Stimulated activated CD8-positive, alpha-beta memory T cell treated with anti-CD3 and anti-CD28 coated beads, Interleukin-4, amount 100 ng/mL, for 48 hours (primary cell): Measurements from ENCODE around the gene SNRNP200.
A peak's percentile ranks its signal among the peaks of the same experiment; 100 is the strongest.
"Not testable (repeated sequence)": the region's sequence is repeated elsewhere in the genome, so short reads cannot be mapped to it uniquely, and the experiment has no call there.

Experiments used
- DNase-seq: peaks from one replicate; pipeline ENCODE4 v3.0.0-alpha.2; 2020

SNRNP200 gene

DNA sequence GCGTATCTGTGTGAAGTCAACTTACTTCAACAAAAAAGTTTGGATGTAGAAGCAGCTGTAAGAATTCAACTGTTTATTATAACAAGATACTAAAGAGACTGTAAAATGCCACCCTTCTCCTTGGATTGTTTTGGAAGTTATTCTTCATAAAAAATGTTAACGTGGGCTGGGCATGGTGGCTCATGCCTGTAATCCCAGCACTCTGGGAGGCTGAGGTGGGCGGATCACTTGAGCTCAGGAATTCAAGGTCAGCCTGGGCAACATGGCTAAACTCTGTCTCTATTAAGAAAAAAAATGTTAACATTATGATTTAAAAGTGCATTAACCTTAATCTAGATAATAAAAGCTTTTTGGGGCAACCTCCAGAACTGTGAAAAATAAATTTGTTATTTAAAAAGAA is 31.6 kb downstream of the SNRNP200 start:
- DNase-seq: no peak

GRCh38 chr2:96271995-96272394 is 33.4 kb downstream of the SNRNP200 start:
- no peak for DNase-seq

- DNase-seq: peak; percentile 73
Observed at GRCh38 chr2:96267159-96267971, 38.0 kb downstream of the SNRNP200 start.

DNA sequence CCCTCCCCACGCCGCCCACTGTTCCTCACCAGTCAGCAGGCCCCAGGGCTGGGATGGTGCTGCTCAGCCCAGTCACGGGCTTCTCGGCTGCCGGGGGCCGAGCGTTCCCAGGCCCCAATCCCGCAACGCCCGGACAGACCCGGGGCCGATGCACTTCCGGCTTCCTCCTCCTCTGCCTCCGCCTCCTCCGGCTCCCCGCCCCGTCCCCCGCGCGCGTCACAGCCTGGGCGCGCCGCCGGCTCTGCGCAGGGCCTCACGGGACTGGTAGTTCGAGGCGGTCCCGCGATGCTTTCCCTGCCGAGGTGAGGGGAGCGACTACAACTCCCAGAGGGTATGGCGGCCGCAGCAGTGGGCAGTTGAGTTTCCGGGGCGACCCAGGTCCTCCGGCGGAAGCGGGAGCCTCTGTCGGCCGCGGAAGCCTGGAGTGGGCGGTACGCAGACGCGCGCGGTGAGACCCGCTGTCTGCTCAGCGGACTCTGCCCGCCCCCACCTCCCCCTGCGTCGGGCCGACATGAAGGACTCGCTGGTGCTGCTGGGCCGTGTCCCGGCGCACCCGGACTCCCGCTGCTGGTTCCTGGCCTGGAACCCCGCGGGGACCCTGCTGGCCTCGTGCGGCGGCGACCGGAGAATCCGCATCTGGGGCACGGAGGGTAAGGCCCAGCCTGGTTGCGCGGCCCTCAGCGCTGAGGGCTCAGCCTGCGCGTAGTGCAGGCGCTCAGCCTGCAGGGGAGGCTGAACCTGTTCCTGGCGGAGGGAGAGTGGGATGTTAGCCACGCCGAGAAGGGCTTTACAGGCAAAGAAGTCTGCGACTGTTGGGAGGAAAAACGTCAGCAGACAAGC is 39.3 kb downstream of the SNRNP200 start, which contains the start of the genes CIAO1 and TMEM127:
CIAO1 (plus strand) TSS at position 386 of the 840 bp plus-strand sequence; CDS start at position 512, 126 bp downstream.
TMEM127 (minus strand) TSS at position 158 of the 840 bp plus-strand sequence. CDS start 616 bp downstream, outside the sequence.
- peak; percentile 98 for DNase-seq

DNA sequence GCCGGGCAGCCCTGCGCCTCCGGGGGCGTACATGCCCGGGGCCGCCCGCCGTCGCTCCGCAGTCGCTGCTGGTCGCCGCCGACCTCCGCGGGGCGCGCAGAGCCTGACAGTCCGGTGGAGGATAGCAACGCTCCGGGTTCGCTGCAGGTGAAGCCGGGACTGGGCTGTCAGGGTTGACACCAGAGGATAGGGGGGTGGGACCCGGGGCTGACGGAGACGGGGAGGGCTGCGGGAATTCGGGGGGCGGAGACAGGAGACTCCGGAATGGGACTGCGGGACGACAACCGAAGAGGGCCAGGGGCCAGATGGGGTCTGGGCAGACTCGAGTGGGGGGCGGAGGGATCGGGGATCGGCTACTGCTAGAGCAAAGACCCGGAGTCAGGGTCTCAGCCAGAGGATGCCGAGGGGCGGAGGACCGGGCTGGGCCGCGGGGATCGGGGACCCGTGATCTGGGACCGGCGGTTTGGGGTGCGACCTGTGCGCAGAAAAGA is 40.0 kb downstream of the SNRNP200 start:
- no peak for DNase-seq

DNA sequence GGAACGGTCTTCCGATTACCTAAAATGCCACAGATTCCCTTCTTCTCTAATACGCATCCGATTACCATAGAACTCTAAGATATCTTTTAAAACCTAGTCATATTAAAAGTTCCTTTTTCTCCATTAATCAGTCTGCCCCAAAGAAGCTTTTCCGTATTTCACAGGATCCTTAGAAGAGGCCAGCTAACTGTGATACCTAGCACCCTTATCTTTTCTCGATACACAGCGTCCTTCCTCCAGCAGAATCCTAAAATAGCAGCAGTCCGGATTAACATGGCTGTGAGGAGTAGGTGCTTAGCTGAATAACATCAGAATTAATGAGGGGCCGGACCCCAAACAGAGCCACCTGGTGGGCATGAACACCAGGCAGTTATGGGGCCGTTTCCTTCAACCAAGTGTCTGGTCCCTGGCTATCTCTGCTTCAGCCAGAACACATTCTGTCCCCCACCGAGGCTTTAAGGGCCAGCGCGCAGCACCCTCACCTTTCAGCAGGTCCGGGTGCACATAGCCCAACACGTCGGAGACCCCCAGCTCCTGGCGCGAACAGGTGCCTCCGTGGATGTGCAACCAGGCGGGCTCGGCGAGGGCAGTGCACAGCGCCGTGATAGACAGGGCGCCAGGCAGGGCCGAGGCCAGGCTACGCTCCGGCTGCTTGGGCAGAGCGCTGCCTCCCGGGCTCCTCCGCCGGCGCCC is 40.5 kb downstream of the SNRNP200 start:
- DNase-seq: peak; percentile 48

GRCh38 chr2:96264086-96264485 is 41.3 kb downstream of the SNRNP200 start:
- DNase-seq: no peak

- no peak for DNase-seq
Observed at GRCh38 chr2:96262306-96262705, 43.0 kb downstream of the SNRNP200 start.

- DNase-seq: no peak
Observed at GRCh38 chr2:96261328-96262003, 43.9 kb downstream of the SNRNP200 start.

GRCh38 chr2:96260387-96261260 is 44.7 kb downstream of the SNRNP200 start:
- DNase-seq: peak; percentile 44

DNA sequence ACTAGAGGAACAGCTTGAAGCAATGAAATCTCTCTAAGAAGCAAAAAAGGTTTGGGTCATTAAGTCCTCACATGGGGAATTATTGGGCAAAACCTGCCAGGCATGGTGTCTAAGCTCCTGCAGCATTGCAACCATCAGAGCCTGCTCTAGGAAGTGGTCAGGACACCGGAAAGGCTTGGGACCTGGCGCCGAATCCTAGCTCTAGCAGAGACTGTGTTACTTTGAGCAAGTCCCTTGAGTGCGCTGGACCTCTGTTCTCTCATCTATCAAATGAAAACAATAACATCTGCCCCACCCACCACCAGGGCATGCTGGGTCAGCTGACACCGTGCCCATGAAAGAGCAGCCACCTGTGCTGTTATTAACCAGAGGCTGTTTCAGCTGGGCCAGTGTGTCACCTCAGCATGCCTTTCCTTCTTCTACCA is 45.8 kb downstream of the SNRNP200 start:
- no peak for DNase-seq

- no peak for DNase-seq
Observed at GRCh38 chr2:96258166-96259022, 47.0 kb downstream of the SNRNP200 start.

DNA sequence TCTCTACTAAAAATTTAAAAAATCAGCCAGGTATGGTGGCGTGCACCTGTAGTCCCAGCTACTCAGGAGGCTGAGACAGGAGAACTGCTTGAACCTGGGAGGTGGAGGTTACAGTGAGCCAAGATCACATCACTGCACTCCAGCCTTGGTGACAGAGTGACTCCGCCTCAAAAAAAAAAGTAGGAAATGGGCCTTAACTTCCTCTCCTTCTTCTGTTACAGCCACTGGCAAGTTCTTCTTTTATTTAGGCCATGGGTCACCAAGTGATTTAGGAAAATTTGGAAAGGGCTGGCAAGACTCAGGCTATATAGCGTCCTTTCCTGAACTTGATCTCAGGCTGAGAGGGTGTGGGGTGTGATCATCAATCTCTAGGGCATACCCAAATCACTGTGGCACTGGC is 47.6 kb downstream of the SNRNP200 start:
- not testable (repeated sequence) for DNase-seq

GRCh38 chr2:96256611-96257113 is 48.7 kb downstream of the SNRNP200 start:
- DNase-seq: no peak

DNA sequence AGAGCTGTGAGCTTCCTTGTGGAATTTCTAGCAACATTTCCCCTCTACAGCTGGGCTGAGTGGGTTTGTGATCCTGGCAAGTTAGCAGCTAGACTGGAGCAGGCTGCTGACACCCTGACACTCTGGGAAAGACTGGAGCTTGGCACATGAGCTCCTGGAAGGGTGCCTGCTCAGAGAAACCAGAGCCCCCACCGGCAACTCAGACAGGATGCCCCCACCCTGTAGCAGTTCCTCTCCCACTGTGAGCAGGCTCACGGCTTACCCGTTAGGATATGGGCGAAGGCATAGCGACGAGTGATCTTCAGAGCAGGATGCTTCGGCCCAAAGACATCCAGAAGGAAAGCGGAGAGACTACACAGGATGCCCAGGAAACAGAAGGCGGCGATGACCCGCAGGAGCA is 50.8 kb downstream of the SNRNP200 start:
- DNase-seq: no peak

DNA sequence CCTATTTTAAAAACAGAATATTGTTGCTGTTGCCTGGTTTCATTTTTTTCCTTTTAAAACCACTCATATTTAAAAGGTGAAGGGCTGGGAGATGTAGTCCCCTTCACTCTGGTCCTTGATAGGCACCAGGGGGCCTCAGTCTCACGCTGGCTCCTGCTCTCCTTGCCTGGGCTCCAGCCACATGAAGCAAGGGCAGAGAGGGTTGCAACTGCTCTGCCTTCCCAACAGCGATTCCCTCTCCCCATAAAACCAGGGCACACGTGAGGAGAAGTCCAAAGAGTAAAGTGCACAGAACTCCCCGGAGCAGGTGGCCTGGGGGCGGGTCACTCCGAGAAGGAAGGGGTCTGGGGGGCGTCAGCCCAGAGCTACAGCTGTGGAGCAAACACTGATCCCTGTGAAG is 52.3 kb downstream of the SNRNP200 start:
- DNase-seq: no peak

DNA sequence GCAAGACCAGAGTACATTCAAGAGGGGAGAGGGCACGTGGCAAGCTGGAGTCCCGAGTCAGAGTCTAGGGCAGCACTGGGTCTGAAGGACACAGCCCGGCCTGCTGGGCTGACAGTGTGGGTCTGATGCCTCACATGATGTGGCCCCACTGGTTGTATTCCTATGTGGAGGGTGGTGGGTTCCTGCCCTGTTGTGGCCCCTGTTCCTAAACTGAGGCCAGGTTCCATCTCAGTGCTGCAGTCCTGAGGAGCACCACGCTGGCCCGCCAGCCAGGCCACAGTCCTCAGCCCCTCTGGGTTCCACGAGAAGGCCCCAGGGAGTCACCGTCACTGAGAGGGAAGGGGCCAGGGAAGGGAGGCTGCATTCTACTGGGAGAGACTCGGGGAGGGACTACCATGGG is 52.8 kb downstream of the SNRNP200 start:
- DNase-seq: no peak

GRCh38 chr2:96251721-96252292 is 53.5 kb downstream of the SNRNP200 start:
- DNase-seq: no peak

DNA sequence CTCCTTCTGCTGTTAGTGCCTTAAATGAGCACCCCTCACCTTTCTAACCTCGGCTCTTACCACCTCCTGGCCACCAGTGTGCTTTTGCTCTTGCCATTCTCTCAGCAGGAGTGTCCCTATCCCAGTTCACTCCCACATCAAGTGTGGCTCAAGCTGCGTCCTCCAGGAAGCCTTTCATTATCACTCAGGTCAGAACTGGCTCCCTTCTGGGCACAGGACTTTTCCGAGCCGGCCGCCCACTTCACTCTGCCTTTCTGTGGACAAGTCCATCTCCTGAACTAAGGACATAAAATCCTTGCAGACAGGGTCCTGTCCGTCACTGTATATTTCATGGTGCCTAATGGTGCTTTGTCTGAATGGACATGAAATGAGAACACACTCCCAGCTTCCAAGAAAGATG is 55.2 kb downstream of the SNRNP200 start:
- no peak for DNase-seq

DNA sequence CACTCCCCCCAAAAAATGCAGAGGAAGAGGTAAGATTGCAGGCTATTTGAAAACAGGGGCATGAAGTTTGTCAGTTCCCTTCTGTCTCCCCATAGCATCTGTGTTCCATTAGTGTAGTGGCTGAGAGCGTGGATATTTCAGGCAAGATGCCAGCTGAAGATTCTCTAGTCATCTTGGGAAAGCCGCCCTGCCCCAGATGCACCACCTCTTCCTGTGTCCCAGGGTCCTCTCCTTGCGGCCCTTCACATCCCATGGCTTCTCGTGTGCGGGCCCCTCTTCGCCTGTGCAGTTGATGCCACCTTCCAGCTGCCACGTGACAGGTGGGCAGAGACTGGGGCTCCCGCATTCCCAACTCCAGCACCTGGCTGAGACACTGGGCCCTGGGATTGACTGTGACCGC is 55.7 kb downstream of the SNRNP200 start:
- DNase-seq: no peak
